SW 1271 (cell line): Measurements from ENCODE around the gene BTN3A1.
"Not testable (repeated sequence)": the region's sequence is repeated elsewhere in the genome, so short reads cannot be mapped to it uniquely, and the experiment has no call there.

Experiments used
- DNase-seq, 2 experiments: peaks; one replicate each; lab custom pipeline; 2025; lab: John Stamatoyannopoulos, UW

Gene BTN3A1

GRCh38 chr6:26441977-26442376 lies 39.9 kb downstream of the BTN3A1 start:
- no peak for DNase-seq

DNA sequence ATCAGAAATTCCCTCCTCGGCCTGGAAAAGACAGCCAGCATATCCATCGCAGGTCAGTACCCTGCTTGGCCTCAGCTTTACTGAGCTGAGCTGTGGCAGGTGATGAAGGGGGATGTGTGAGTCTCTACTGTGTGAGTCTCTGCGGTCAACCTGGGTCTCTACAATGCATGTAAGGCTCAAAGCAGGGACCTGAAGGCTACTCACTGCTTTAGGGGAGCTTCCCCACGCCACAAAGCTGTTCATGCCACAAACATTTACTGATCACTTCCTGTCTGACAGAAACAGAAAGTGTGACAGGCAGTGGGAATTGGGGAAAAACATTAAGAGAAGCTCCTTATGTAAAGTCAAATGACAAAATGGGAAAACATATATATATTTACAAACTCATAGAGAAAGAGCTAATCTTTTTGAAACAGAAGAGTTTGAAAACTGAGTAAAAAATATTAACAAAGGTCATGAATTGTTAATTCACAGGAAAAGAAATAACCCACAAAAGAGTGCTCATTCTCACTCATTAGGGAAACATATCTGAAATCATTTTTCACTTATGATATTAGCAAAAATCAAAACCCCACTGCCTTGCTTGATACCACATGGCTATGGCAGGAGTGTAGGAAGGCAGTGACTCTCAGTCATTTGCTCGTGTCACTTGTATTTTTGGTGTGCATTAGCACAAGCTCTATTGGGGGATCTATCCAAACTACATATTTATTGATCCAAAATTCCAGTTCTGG lies 44.0 kb downstream of the BTN3A1 start:
- DNase-seq: no peak

DNA sequence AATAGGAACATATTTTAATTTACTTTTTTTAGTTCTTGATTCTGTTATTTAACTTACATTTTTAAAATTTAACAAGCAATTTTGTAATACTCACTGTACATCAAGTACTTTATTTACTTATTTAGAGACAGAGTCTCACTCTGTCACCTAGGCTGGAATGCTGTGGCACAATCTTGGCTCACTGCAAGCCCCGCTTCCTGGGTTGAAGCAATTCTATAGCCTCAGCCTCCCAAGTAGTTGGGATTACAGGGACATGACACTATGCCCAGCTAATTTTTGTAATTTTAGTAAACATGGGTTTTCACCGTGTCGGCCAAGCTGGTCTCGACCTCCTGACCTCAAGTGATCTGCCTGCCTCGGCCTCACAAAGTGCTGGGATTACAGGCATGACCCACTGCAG lies 45.2 kb downstream of the BTN3A1 start:
- DNase-seq: no peak

DNA sequence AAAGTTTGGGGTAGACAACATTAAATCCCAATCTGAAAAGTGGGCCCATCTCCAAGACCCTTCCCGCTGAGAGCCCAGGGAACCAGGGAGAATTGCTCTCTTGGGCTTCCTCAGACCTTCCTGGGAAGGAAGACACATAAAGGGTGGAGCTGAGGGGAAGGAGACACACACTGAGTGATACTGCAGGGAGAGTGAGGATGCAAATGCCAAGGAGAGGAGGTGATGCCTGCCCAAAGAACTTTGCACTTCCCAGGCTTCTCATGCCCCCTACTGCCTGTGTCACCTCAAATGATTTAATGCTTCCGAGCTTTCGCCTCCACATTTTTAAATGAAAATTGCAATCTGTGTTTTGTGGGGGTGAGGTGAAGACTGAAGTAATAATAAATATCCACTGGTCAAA lies 48.2 kb downstream of the BTN3A1 start:
- DNase-seq: no peak

GRCh38 chr6:26452631-26453235 lies 50.7 kb downstream of the BTN3A1 start:
- DNase-seq: no peak

GRCh38 chr6:26454631-26455030 lies 52.6 kb downstream of the BTN3A1 start:
- DNase-seq: no peak

DNA sequence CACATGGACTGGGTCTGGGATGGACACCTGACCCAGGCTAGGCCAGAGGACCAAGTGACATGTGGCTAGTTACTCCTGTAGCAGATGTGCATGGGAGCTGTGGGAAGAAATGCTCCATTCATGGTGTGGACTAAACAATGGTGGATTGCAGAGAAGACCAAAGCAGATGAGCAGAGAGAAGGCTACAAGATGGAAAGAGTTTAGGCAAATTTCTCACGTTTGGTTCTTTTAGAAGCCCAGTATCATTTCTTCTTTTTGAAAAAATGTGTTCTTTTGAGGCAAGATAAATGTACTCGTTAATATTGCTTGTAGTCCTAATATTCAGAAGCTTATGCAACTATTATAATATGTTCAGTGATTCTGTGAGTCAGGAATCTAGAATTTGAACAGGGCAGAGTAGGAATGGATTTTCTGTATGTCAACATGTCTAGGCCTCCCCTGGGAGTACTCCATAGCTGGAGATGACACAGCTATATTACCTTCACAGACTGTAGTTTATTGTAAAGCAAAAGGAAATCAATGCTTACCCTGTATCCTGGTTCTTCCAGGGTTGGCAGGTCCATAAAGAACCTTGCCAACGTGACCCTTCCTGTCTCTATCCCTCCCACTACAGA lies 53.4 kb downstream of the BTN3A1 start:
- DNase-seq: no peak

DNA sequence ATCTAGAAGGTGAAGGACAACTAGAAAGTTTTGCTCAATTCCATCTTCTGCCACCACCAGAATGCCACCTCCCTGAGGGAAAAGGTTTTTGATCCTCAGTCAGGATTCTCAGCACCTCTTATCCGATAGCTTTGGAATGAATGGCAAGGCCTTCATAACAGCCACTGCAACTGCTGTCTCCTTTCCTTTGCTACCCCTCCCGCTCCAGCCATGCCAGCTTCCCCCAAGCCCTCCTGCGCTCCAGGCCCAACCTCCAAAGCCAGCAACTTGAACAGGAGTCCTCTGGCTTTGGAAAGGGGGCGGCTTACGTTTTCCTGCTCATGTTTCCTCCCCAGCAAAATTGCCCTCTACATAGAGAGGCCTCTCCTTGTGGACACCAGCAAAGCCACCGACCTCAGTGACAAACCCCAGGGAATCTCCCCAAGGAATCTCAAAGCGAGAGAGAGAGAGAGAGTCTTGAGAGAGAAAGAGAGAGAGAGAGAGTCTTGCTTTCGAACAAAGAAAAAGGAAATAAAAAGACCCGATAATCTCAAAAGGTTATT lies 55.3 kb downstream of the BTN3A1 start:
- DNase-seq: peak in 1 of 2 experiments; percentile 18

DNA sequence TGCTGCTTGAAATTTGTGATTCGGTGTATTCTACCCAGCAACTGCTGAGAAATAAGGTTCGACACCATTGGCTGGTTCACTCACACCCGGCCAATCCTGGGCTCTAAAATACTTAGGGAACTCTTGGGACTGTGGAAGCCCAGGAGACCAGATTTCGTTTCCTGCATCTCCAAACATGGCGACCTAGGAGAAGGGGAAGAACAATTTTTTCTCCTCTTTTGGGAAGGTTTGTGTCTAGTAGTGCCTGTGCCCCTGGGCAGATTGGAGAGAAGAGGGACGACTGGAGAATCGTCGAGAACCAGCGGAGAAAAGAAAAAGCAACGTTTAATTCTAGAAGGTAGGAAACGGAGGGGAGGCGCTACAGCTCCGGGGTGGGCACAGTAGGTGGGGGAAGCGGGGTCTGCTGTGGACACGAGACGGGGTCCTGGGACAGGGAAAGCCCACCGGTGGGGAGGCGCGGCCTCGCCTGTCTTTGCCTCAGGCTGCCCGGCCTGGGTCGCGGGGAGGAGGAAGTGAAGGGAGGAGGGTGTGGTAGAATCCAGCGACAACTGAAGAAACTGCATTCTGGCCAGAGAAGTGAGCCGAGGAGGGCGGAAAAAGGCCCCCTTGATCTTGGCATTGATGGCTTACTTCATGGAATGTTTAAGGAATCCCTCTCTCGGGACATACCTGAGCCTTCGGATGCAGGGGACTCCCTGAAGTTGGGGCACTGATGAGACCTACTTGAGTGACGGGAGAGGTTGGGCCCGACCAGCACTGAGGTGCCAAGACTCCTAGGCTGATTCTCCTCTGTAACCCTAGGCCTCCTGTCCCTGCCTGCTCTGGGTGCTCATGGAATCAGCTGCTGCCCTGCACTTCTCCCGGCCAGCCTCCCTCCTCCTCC lies 56.0 kb downstream of the BTN3A1 start, which contains the start of gene BTN2A1:
TSS of gene BTN2A1 (plus strand) at position 150 of the 883 bp plus-strand sequence. CDS start at position 832, 682 bp downstream.
- peak; percentile 89 to 91 for DNase-seq

DNA sequence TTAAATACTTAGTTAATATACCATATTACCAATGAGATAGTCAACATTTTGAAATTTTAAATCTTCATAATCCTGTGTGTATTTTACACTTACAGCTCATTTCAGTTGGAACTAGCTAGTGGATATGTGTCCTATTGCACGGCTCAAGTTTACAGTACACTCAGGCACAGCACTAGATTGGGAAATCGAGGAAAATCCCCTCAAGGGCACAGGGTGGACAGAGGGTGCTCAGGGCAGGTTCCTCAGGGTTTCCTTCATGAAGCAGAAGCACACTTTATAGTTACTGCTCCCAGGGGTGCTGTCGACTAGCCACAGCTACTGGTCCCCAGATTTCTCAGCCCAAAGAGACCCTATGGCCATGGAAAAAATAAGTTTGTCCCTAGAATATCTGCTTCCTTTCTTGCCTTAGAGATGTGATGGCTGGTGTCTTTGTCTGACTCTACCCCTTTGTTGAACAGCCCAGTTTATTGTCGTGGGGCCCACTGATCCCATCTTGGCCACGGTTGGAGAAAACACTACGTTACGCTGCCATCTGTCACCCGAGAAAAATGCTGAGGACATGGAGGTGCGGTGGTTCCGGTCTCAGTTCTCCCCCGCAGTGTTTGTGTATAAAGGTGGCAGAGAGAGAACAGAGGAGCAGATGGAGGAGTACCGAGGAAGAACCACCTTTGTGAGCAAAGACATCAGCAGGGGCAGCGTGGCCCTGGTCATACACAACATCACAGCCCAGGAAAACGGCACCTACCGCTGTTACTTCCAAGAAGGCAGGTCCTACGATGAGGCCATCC lies 57.1 kb downstream of the BTN3A1 start:
- DNase-seq: no peak

- DNase-seq: not testable (repeated sequence)
Measured at GRCh38 chr6:26461353-26461752, 59.3 kb downstream of the BTN3A1 start.

GRCh38 chr6:26464014-26464413 lies 61.9 kb downstream of the BTN3A1 start:
- no peak for DNase-seq

- DNase-seq: no peak
Measured at GRCh38 chr6:26464416-26465131, 62.5 kb downstream of the BTN3A1 start.
